Tibial nerve (tissue), 4 donors: ENCODE measurements around the gene TTC23.

Source experiments
- EP300 ChIP-seq, 2 donors: sonication (generic); formaldehyde crosslinking; IDR thresholded peaks; one replicate each; pipeline ENCODE4 v1.6.1; 2017; ENCODE audit warnings: antibody characterized with exemption in 2 of 2, mild to moderate bottlenecking in 1 of 2
- POLR2A ChIP-seq, 2 donors: fragments of 450-650 bp; IDR thresholded peaks; one replicate each; pipeline ENCODE4 v1.6.1; 2017; ENCODE audit warnings: antibody characterized with exemption in 2 of 2, mild to moderate bottlenecking in 2 of 2, moderate library complexity in 2 of 2
- TF ChIP-seq, protein P1 (sequence below), 5 experiments: fragments of 200-600 bp in 3 of 5; fragments of 450-650 bp in 2 of 5; sonication (generic) in 3 of 5; IDR thresholded peaks; one replicate each; pipeline ENCODE4 v1.5.1; 2016 to 2019; ENCODE audit warnings: antibody characterized with exemption in 5 of 5, mild to moderate bottlenecking in 3 of 5, moderate library complexity in 2 of 5

DNA sequence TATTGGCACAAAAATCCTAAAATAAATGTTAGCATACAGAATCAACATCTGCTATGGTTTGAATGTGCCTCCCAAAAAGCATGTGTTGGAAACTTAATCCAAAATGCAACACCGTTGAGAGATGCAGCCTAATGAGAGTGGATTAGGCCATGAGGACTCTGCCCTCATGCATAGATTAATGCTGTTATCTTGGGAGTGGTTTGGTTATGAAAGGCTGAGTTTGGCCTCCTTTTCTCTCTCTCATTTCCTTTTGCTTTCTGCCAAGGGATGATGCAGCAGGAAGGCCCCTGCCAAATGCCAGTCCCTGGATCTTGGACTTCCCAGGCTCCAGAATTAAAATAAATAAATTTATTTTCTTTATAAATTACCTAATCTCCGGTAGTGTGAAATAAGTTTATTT is 95.1 kb downstream of the TTC23 start:
- TF ChIP-seq, protein P1, sequence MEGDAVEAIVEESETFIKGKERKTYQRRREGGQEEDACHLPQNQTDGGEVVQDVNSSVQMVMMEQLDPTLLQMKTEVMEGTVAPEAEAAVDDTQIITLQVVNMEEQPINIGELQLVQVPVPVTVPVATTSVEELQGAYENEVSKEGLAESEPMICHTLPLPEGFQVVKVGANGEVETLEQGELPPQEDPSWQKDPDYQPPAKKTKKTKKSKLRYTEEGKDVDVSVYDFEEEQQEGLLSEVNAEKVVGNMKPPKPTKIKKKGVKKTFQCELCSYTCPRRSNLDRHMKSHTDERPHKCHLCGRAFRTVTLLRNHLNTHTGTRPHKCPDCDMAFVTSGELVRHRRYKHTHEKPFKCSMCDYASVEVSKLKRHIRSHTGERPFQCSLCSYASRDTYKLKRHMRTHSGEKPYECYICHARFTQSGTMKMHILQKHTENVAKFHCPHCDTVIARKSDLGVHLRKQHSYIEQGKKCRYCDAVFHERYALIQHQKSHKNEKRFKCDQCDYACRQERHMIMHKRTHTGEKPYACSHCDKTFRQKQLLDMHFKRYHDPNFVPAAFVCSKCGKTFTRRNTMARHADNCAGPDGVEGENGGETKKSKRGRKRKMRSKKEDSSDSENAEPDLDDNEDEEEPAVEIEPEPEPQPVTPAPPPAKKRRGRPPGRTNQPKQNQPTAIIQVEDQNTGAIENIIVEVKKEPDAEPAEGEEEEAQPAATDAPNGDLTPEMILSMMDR (IDR thresholded peaks at IDR 0.05), result no peak
- no peak for TF ChIP-seq EP300 (IDR thresholded peaks at IDR 0.05)
- no peak for TF ChIP-seq POLR2A (IDR thresholded peaks at IDR 0.05)
